ENCODE data around the gene ZDHHC11. TPM values are rescaled to one million over a fixed set of nuclear protein-coding genes. Genes with fewer than 3 reads are reported as not detected.
"Not testable (repeated sequence)": the region's sequence is repeated elsewhere in the genome, so short reads cannot be mapped to it uniquely, and the experiment has no call there.

Gene ZDHHC11
- total RNA-seq, 4 donors from 2014 or later = 1.1 to 7.0 (median 3.3) TPM

- intact Hi-C loops (cut with DNase I) = no loop called here
- Histone ChIP-seq H3K9me3 (no peaks in the 10 kb centered on the region), H3K4me3 (no peak overlapping the region), H3K36me3 (no peaks in the 10 kb centered on the region), H3K27ac (no peak overlapping the region), H3K27me3 (peaks cover 0 to 45% (median 0%) of the 10 kb centered on the region in 4 donors), H3K4me1 (peaks cover 10 to 21% (median 14%) of the 10 kb centered on the region in 3 donors)
- TF ChIP-seq, protein P1, sequence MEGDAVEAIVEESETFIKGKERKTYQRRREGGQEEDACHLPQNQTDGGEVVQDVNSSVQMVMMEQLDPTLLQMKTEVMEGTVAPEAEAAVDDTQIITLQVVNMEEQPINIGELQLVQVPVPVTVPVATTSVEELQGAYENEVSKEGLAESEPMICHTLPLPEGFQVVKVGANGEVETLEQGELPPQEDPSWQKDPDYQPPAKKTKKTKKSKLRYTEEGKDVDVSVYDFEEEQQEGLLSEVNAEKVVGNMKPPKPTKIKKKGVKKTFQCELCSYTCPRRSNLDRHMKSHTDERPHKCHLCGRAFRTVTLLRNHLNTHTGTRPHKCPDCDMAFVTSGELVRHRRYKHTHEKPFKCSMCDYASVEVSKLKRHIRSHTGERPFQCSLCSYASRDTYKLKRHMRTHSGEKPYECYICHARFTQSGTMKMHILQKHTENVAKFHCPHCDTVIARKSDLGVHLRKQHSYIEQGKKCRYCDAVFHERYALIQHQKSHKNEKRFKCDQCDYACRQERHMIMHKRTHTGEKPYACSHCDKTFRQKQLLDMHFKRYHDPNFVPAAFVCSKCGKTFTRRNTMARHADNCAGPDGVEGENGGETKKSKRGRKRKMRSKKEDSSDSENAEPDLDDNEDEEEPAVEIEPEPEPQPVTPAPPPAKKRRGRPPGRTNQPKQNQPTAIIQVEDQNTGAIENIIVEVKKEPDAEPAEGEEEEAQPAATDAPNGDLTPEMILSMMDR (IDR thresholded peaks at IDR 0.05) = no peak
- no peak for TF ChIP-seq POLR2A (IDR thresholded peaks at IDR 0.05)
- no peak for DNase-seq
- WGBS, 2 donors = 30 to 48% methylated on average over 5 of the region's 5 CpGs
Measured at GRCh38 chr5:852018-852417, 1.2 kb upstream of the ZDHHC11 start.

- intact Hi-C loops (cut with DNase I) = no loop called here
- no peak for TF ChIP-seq POLR2A (IDR thresholded peaks at IDR 0.05)
- TF ChIP-seq, protein P1 (IDR thresholded peaks at IDR 0.05) = no peak
- Histone ChIP-seq H3K4me1 (peaks cover 10 to 21% (median 14%) of the 10 kb centered on the region in 3 donors), H3K36me3 (no peaks in the 10 kb centered on the region), H3K9me3 (no peaks in the 10 kb centered on the region), H3K27me3 (peaks cover 0 to 45% (median 0%) of the 10 kb centered on the region in 4 donors), H3K4me3 (no peak overlapping the region), H3K27ac (no peak overlapping the region)
- 48 to 62% methylated on average over 8 to 9 of the region's 16 CpGs for WGBS, 2 donors
- no peak for DNase-seq
Measured at GRCh38 chr5:851553-851952, 767 bp upstream of the ZDHHC11 start.

GRCh38 chr5:851076-851475, 290 bp upstream of the ZDHHC11 start:
- no peak for DNase-seq
- Histone ChIP-seq H3K4me3 (no peak overlapping the region), H3K4me1 (peaks cover 10 to 21% (median 14%) of the 10 kb centered on the region in 3 donors), H3K27ac (no peak overlapping the region), H3K9me3 (no peaks in the 10 kb centered on the region), H3K27me3 (peaks cover 0 to 45% (median 0%) of the 10 kb centered on the region in 4 donors), H3K36me3 (no peaks in the 10 kb centered on the region)
- WGBS, 2 donors = 45 to 51% methylated on average over 2 to 11 of the region's 19 CpGs
- intact Hi-C loops (cut with DNase I) = no loop called here
- TF ChIP-seq POLR2A (IDR thresholded peaks at IDR 0.05) = no peak
- TF ChIP-seq, protein P1 (IDR thresholded peaks at IDR 0.05) = no peak

GRCh38 chr5:849651-850301, 1.0 kb downstream of the ZDHHC11 start:
- DNase-seq = no peak
- Histone ChIP-seq H3K4me3 (peak overlapping the region in 2 of 4 donors; percentile 5 to 26), H3K9me3 (no peaks in the 10 kb centered on the region), H3K4me1 (peaks cover 10 to 21% (median 14%) of the 10 kb centered on the region in 3 donors), H3K36me3 (no peaks in the 10 kb centered on the region), H3K27me3 (peaks cover 0 to 45% (median 0%) of the 10 kb centered on the region in 4 donors), H3K27ac (no peak overlapping the region)
- WGBS, 2 donors = no CpG with 5 or more reads among the region's 20 CpGs
- intact Hi-C loops (cut with DNase I) = no loop called here
- TF ChIP-seq POLR2A (IDR thresholded peaks at IDR 0.05) = no peak
- TF ChIP-seq, protein P1 (IDR thresholded peaks at IDR 0.05) = no peak

DNA sequence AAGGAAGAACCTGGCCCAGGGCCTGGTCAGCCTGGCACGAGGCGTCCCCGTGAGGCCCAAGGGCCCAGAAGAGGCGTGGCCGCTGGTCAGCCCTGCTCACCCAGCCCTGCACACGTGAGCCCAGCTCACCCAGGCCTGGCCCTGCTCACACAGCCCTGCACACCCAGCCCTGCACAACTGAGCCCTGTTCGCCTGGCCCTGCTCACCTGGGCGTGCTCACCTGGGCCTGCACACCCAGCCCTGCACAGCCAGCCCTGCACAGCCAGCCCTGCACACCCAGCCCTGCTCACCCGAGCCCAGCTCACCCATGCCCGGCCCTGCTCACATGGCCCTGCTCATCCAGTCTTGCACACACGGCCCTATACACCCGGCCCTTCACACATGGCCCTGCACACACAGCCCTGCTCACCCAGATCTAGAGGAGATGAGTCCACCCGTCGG, 2.1 kb downstream of the ZDHHC11 start:
- H3K4me3 ChIP-seq = no peak overlapping the region
- TF ChIP-seq, protein P1 (IDR thresholded peaks at IDR 0.05) = no peak
- no peak for TF ChIP-seq POLR2A (IDR thresholded peaks at IDR 0.05)
- peaks cover 10 to 21% (median 14%) of the 10 kb centered on the region in 3 donors for H3K4me1 ChIP-seq
- no peaks in the 10 kb centered on the region for H3K9me3 ChIP-seq
- no peak overlapping the region for H3K27ac ChIP-seq
- peaks cover 0 to 44% (median 0%) of the 10 kb centered on the region in 4 donors for H3K27me3 ChIP-seq
- no peak for DNase-seq
- intact Hi-C loops (cut with DNase I) = no loop called here
- 77% methylated on average over 4 of the region's 14 CpGs; no CpG with 5 or more reads in 1 of the 2 donors for WGBS, 2 donors
- no peaks in the 10 kb centered on the region for H3K36me3 ChIP-seq

- DNase-seq; intact Hi-C loops (cut with DNase I); H3K4me3 ChIP-seq; H3K36me3 ChIP-seq; H3K9me3 ChIP-seq; H3K27ac ChIP-seq: not testable (repeated sequence)
- Histone ChIP-seq H3K27me3 (peaks cover 0 to 35% (median 0%) of the 10 kb centered on the region in 4 donors), H3K4me1 (peaks cover 10 to 21% (median 14%) of the 10 kb centered on the region in 3 donors)
- WGBS, 2 donors = 100% methylated on average over 3 of the region's 7 CpGs; no CpG with 5 or more reads in 1 of the 2 donors
Measured at GRCh38 chr5:847736-848135, 3.0 kb downstream of the ZDHHC11 start.

DNA sequence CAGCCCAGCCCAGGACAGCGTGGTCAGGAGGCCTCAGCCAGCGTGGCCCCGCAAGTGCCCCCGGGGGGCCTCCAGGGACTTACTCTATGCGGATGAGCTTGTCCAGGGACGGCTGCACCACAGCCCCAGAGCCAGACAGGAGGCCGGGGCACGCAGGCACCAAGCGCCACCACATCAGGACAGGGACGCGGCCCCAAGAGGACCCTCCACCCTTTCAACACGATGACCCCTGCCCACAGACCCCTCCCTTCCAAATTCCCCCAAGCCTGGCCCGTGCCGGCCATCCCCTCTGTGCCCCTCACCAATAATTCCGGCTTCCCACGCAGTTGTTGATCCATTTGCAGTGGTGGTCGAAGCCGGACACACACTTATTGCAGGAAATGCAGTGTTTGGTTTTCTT, 3.6 kb downstream of the ZDHHC11 start:
- H3K36me3 ChIP-seq; H3K9me3 ChIP-seq; H3K4me3 ChIP-seq; intact Hi-C loops (cut with DNase I); DNase-seq; H3K27ac ChIP-seq: not testable (repeated sequence)
- Histone ChIP-seq H3K27me3 (peaks cover 0 to 30% (median 0%) of the 10 kb centered on the region in 4 donors), H3K4me1 (peaks cover 10 to 21% (median 14%) of the 10 kb centered on the region in 3 donors)
- 91 to 100% methylated on average over 1 to 10 of the region's 18 CpGs for WGBS, 2 donors

DNA sequence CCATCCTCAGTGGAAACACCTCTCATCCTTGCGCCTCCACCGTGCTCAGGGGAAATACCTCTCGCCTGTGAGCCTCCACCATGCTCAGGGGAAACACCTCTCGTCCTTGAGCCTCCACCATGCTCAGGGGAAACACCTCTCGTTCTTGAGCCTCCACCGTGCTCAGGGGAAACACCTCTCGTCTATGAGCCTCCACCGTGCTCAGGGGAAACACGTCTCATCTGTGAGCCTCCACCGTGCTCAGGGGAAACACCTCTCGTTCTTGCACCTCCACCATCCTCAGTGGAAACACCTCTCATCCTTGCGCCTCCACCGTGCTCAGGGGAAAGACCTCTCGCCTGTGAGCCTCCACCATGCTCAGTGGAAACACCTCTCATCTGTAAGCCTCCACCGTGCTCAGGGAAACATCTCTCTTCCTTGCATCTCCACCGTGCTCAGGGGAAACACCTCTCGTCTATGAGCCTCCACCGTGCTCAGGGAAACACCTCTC, 4.1 kb downstream of the ZDHHC11 start:
- 73 to 83% methylated on average over 11 to 18 of the region's 18 CpGs for WGBS, 2 donors
- Histone ChIP-seq H3K4me1 (peaks cover 10 to 25% (median 14%) of the 10 kb centered on the region in 3 donors), H3K27me3 (peaks cover 0 to 24% (median 0%) of the 10 kb centered on the region in 4 donors)
- intact Hi-C loops (cut with DNase I); H3K36me3 ChIP-seq; H3K9me3 ChIP-seq; H3K4me3 ChIP-seq; DNase-seq; H3K27ac ChIP-seq: not testable (repeated sequence)

Measured in esophagus squamous epithelium (tissue), 5 donors.